Effector CD4-positive, alpha-beta T cell (primary cell): ENCODE data around the gene CLASRP.
A peak's percentile ranks its signal among the peaks of the same experiment; 100 is the strongest.
"Not testable (repeated sequence)": the region's sequence is repeated elsewhere in the genome, so short reads cannot be mapped to it uniquely, and the experiment has no call there.

ENCODE experiments used
- DNase-seq: peaks from one replicate; pipeline ENCODE4 v3.0.0-alpha.2; 2020
- total RNA-seq: gene quantifications from one replicate; lab custom pipeline; 2026; lab: John Stamatoyannopoulos, UW

The CLASRP gene
- total RNA-seq: 74.3 reads per million, percentile 77 among the genes with 10 or more reads in this experiment

- DNase-seq: peak; percentile 84
Observed at GRCh38 chr19:45038931-45039893, at the start of gene CLASRP. TSS of gene CLASRP (plus strand) at chr19:45039045. CDS start at chr19:45040213, 1,168 bp downstream.

GRCh38 chr19:44990459-44990858 lies 48.4 kb upstream of the CLASRP start:
- no peak for DNase-seq

- DNase-seq: no peak
Observed at GRCh38 chr19:44990966-44991365, 47.9 kb upstream of the CLASRP start.

GRCh38 chr19:44992336-44993163 lies 46.3 kb upstream of the CLASRP start:
- no peak for DNase-seq

- DNase-seq: no peak
Observed at GRCh38 chr19:44993526-44993925, 45.3 kb upstream of the CLASRP start.

GRCh38 chr19:44993926-44994537 lies 44.8 kb upstream of the CLASRP start:
- no peak for DNase-seq

GRCh38 chr19:44998025-44998424 lies 40.8 kb upstream of the CLASRP start:
- no peak for DNase-seq

GRCh38 chr19:44999131-44999925 lies 39.5 kb upstream of the CLASRP start:
- DNase-seq: not testable (repeated sequence)

- not testable (repeated sequence) for DNase-seq
Observed at GRCh38 chr19:45000665-45001064, 38.2 kb upstream of the CLASRP start.

GRCh38 chr19:45001087-45001739 lies 37.6 kb upstream of the CLASRP start, which contains the start of gene RELB:
TSS of gene RELB (plus strand) at chr19:45001464. CDS start at chr19:45001580, 116 bp downstream.
- DNase-seq: peak; percentile 96

- no peak for DNase-seq
Observed at GRCh38 chr19:45003485-45003884, 35.4 kb upstream of the CLASRP start.

GRCh38 chr19:45005787-45006186 lies 33.1 kb upstream of the CLASRP start:
- DNase-seq: no peak

GRCh38 chr19:45008552-45008951 lies 30.3 kb upstream of the CLASRP start:
- DNase-seq: no peak

GRCh38 chr19:45009625-45010255 lies 29.1 kb upstream of the CLASRP start:
- no peak for DNase-seq

GRCh38 chr19:45010306-45010705 lies 28.5 kb upstream of the CLASRP start:
- no peak for DNase-seq

GRCh38 chr19:45011959-45012358 lies 26.9 kb upstream of the CLASRP start:
- DNase-seq: no peak

GRCh38 chr19:45016388-45017314 lies 22.2 kb upstream of the CLASRP start:
- peak; percentile 76 for DNase-seq

GRCh38 chr19:45019187-45019586 lies 19.7 kb upstream of the CLASRP start:
- DNase-seq: no peak

- DNase-seq: no peak
Observed at GRCh38 chr19:45020071-45020470, 18.8 kb upstream of the CLASRP start.

GRCh38 chr19:45021971-45022370 lies 16.9 kb upstream of the CLASRP start:
- no peak for DNase-seq
